Measurements from ENCODE around the gene FBXL22. TPM values are rescaled to one million over a fixed set of nuclear protein-coding genes. Genes with fewer than 3 reads are reported as not detected.
A peak's percentile ranks its signal among the peaks of the same experiment; 100 is the strongest.
"Not testable (repeated sequence)": the region's sequence is repeated elsewhere in the genome, so short reads cannot be mapped to it uniquely, and the experiment has no call there.

FBXL22 gene
- total and polyA plus RNA-seq, 4 experiments from 2014 or later: 0.50 to 2.2 (median 1.9) TPM

- DNase-seq: no peak
- H3K4me3 ChIP-seq (ENCODE audit: low read length in 2 of 2): no peak overlapping the region
- no peaks in the 10 kb centered on the region for H3K9me3 ChIP-seq (ENCODE audit: control insufficient read depth in 1 of 2, low read length in 2 of 2)
- H3K27ac Mint-ChIP-seq: peak overlapping the region in 3 of 7 donors; percentile 3 to 35 (median 19)
- POLR2A ChIA-PET (ENCODE audit: partially characterized antibody): interaction anchor here (0.7 to 1.2 kb wide), 2 partner anchors 145 to 150 kb away, joined by 3 read pairs; no protein-coding TSS in a partner anchor
- no peaks in the 10 kb centered on the region for H3K27me3 Mint-ChIP-seq
- CTCF ChIA-PET (ENCODE audit: partially characterized antibody): interaction anchor here (1.6 to 1.8 kb wide), 2 partner anchors 10 to 149 kb away, joined by 4 read pairs; no protein-coding TSS in a partner anchor
- H3K4me1 Mint-ChIP-seq: peaks cover 9 to 17% (median 11%) of the 10 kb centered on the region in 4 donors
- no peaks in the 10 kb centered on the region for H3K9me3 Mint-ChIP-seq
- intact Hi-C loops (cut with micrococcal nuclease): loop anchor here (10.0 kb wide), 1 partner anchor 89 kb away; no protein-coding TSS in a partner anchor
- no peaks in the 10 kb centered on the region for H3K27me3 ChIP-seq (ENCODE audit: insufficient read depth, low read length)
- H3K36me3 ChIP-seq (ENCODE audit: insufficient read depth, low read length): peaks cover 25% of the 10 kb centered on the region
- no peak overlapping the region for H3K4me3 Mint-ChIP-seq
- no peak overlapping the region for H3K27ac ChIP-seq (ENCODE audit: low read depth, low read length)
- H3K4me1 ChIP-seq (ENCODE audit: insufficient read depth, low read length): peaks cover 7% of the 10 kb centered on the region
- peaks cover 48 to 62% of the 10 kb centered on the region in 2 donors for H3K36me3 Mint-ChIP-seq
These were observed 18.7 kb downstream of the FBXL22 start for GRCh38 chr15:63615935-63616334.

GRCh38 chr15:63617147-63617546 is 20.0 kb downstream of the FBXL22 start:
- intact Hi-C loops (cut with micrococcal nuclease): loop anchor here (10.0 kb wide), 1 partner anchor 88 kb away; no protein-coding TSS in a partner anchor
- H3K4me3 ChIP-seq (ENCODE audit: low read length in 2 of 2); H3K9me3 ChIP-seq (ENCODE audit: control insufficient read depth in 1 of 2, low read length in 2 of 2); DNase-seq; POLR2A ChIA-PET (ENCODE audit: partially characterized antibody); H3K4me1 ChIP-seq (ENCODE audit: insufficient read depth, low read length); CTCF ChIA-PET (ENCODE audit: partially characterized antibody); H3K27me3 Mint-ChIP-seq; H3K27me3 ChIP-seq (ENCODE audit: insufficient read depth, low read length); H3K4me3 Mint-ChIP-seq; H3K9me3 Mint-ChIP-seq; H3K4me1 Mint-ChIP-seq; H3K27ac ChIP-seq (ENCODE audit: low read depth, low read length): not testable (repeated sequence)
- Mint-ChIP-seq H3K36me3 (peaks cover 46 to 58% of the 10 kb centered on the region in 2 donors), H3K27ac (peak overlapping the region in 1 of 7 donors; percentile 35)
- H3K36me3 ChIP-seq (ENCODE audit: insufficient read depth, low read length): peaks cover 23% of the 10 kb centered on the region

- H3K27ac ChIP-seq (ENCODE audit: low read depth, low read length); H3K9me3 Mint-ChIP-seq; H3K27me3 Mint-ChIP-seq; POLR2A ChIA-PET (ENCODE audit: partially characterized antibody); CTCF ChIA-PET (ENCODE audit: partially characterized antibody); H3K27me3 ChIP-seq (ENCODE audit: insufficient read depth, low read length); H3K4me3 Mint-ChIP-seq; H3K4me1 Mint-ChIP-seq; H3K9me3 ChIP-seq (ENCODE audit: control insufficient read depth in 1 of 2, low read length in 2 of 2); H3K4me1 ChIP-seq (ENCODE audit: insufficient read depth, low read length); DNase-seq; H3K4me3 ChIP-seq (ENCODE audit: low read length in 2 of 2): not testable (repeated sequence)
- Mint-ChIP-seq H3K36me3 (peaks cover 42 to 57% of the 10 kb centered on the region in 2 donors), H3K27ac (peak overlapping the region in 1 of 7 donors; percentile 42)
- intact Hi-C loops (cut with micrococcal nuclease): loop anchor here (10.0 kb wide), 1 partner anchor 87 kb away; no protein-coding TSS in a partner anchor
- peaks cover 21% of the 10 kb centered on the region for H3K36me3 ChIP-seq (ENCODE audit: insufficient read depth, low read length)
These were observed 20.4 kb downstream of the FBXL22 start for GRCh38 chr15:63617627-63618026.

- H3K4me3 Mint-ChIP-seq; H3K4me3 ChIP-seq (ENCODE audit: low read length in 2 of 2); H3K4me1 Mint-ChIP-seq; H3K27ac Mint-ChIP-seq; H3K27ac ChIP-seq (ENCODE audit: low read depth, low read length); CTCF ChIA-PET (ENCODE audit: partially characterized antibody); intact Hi-C loops (cut with micrococcal nuclease); POLR2A ChIA-PET (ENCODE audit: partially characterized antibody); H3K27me3 ChIP-seq (ENCODE audit: insufficient read depth, low read length); H3K9me3 Mint-ChIP-seq; H3K9me3 ChIP-seq (ENCODE audit: control insufficient read depth in 1 of 2, low read length in 2 of 2); H3K4me1 ChIP-seq (ENCODE audit: insufficient read depth, low read length); H3K27me3 Mint-ChIP-seq; DNase-seq: not testable (repeated sequence)
- peaks cover 50 to 58% of the 10 kb centered on the region in 2 donors for H3K36me3 Mint-ChIP-seq
- peaks cover 34% of the 10 kb centered on the region for H3K36me3 ChIP-seq (ENCODE audit: insufficient read depth, low read length)
These were observed 23.6 kb downstream of the FBXL22 start for GRCh38 chr15:63620760-63621159.

- H3K36me3 ChIP-seq (ENCODE audit: insufficient read depth, low read length): peaks cover 46% of the 10 kb centered on the region
- no peak overlapping the region for H3K27ac ChIP-seq (ENCODE audit: low read depth, low read length)
- Mint-ChIP-seq H3K27ac (peak overlapping the region in 5 of 7 donors; percentile 9 to 35 (median 18)), H3K9me3 (no peaks in the 10 kb centered on the region), H3K27me3 (no peaks in the 10 kb centered on the region), H3K4me3 (no peak overlapping the region), H3K4me1 (no peaks in the 10 kb centered on the region), H3K36me3 (peaks cover 56 to 62% of the 10 kb centered on the region in 2 donors)
- CTCF ChIA-PET (ENCODE audit: partially characterized antibody): interaction anchor here (1.2 kb wide), 1 partner anchor 156 kb away, joined by 3 read pairs; no protein-coding TSS in a partner anchor
- no peaks in the 10 kb centered on the region for H3K27me3 ChIP-seq (ENCODE audit: insufficient read depth, low read length)
- intact Hi-C loops (cut with micrococcal nuclease): no loop called here
- no peak overlapping the region for H3K4me3 ChIP-seq (ENCODE audit: low read length in 2 of 2)
- no peak for DNase-seq
- POLR2A ChIA-PET (ENCODE audit: partially characterized antibody): interaction anchor here (0.7 to 1.5 kb wide), 2 partner anchors 21 to 79 kb away, joined by 3 read pairs; no protein-coding TSS in a partner anchor
- H3K9me3 ChIP-seq (ENCODE audit: control insufficient read depth in 1 of 2, low read length in 2 of 2): no peaks in the 10 kb centered on the region
- no peaks in the 10 kb centered on the region for H3K4me1 ChIP-seq (ENCODE audit: insufficient read depth, low read length)
These were observed 26.2 kb downstream of the FBXL22 start for GRCh38 chr15:63623232-63623969.

- ChIA-PET CTCF (ENCODE audit: partially characterized antibody) (no interaction called here), POLR2A (ENCODE audit: partially characterized antibody) (interaction anchor here (0.7 to 1.3 kb wide), 2 partner anchors 13 to 123 kb away, joined by 3 read pairs; partner anchors contain the start of gene USP3)
- intact Hi-C loops (cut with micrococcal nuclease): no loop called here
- DNase-seq: no peak
- peak overlapping the region in 1 of 7 donors; percentile 2 for H3K27ac Mint-ChIP-seq
- H3K36me3 ChIP-seq (ENCODE audit: insufficient read depth, low read length): peaks cover 69% of the 10 kb centered on the region
- peaks cover 71 to 80% of the 10 kb centered on the region in 2 donors for H3K36me3 Mint-ChIP-seq
- no peaks in the 10 kb centered on the region for H3K27me3 Mint-ChIP-seq
- H3K9me3 ChIP-seq (ENCODE audit: control insufficient read depth in 1 of 2, low read length in 2 of 2): no peaks in the 10 kb centered on the region
- peaks cover 0 to 1% (median 0%) of the 10 kb centered on the region in 8 donors for H3K9me3 Mint-ChIP-seq
- H3K27me3 ChIP-seq (ENCODE audit: insufficient read depth, low read length): no peaks in the 10 kb centered on the region
- no peak overlapping the region for H3K27ac ChIP-seq (ENCODE audit: low read depth, low read length)
- H3K4me3 Mint-ChIP-seq: no peak overlapping the region
- H3K4me1 ChIP-seq (ENCODE audit: insufficient read depth, low read length): no peaks in the 10 kb centered on the region
- H3K4me3 ChIP-seq (ENCODE audit: low read length in 2 of 2): no peak overlapping the region
- H3K4me1 Mint-ChIP-seq: no peaks in the 10 kb centered on the region
These were observed 29.8 kb downstream of the FBXL22 start for GRCh38 chr15:63626955-63627354.

DNA sequence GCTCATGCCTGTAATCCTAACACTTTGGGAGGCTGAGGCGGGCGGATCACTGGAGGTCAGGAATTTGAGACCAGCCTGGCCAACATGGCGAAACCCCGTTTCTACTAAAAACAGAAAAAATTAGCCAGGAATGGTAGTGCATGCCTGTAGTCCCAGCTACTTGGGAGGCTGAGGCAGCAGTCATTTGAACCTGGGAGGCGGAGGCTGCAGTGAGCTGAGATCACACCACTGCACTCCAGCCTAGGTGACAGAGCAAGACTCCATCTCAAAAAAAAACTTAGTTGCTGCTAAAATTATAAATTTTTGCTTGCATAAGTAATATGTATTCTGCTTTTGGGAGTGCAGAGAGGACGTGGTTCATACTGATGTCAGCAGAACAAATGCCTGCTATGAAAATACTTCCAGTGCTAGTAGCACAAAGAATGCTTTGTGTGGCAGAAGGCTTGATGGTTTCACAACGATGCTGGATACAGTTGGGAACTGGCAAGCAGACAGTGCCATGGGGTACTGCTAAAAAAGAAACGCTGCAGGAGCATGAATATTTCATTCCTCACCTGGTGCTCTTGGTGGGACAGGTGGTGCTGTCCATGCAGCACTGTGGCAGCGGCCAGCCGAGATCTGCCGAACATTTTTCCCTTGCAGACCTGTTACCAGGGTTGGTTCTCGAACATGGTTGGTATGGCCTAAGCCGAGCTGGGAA is 31.1 kb downstream of the FBXL22 start:
- Mint-ChIP-seq H3K9me3 (peaks cover 0 to 1% (median 0%) of the 10 kb centered on the region in 8 donors), H3K27me3 (no peaks in the 10 kb centered on the region), H3K4me3 (no peak overlapping the region), H3K27ac (peak overlapping the region in 1 of 7 donors; percentile 41), H3K36me3 (peaks cover 75 to 83% of the 10 kb centered on the region in 2 donors), H3K4me1 (no peaks in the 10 kb centered on the region)
- H3K27me3 ChIP-seq (ENCODE audit: insufficient read depth, low read length): no peaks in the 10 kb centered on the region
- intact Hi-C loops (cut with micrococcal nuclease): no loop called here
- H3K9me3 ChIP-seq (ENCODE audit: control insufficient read depth in 1 of 2, low read length in 2 of 2): no peaks in the 10 kb centered on the region
- DNase-seq: no peak
- ChIA-PET CTCF (ENCODE audit: partially characterized antibody) (interaction anchor here (1.3 kb wide), 1 partner anchor 266 kb away, joined by 3 read pairs; no protein-coding TSS in a partner anchor), POLR2A (ENCODE audit: partially characterized antibody) (no interaction called here)
- peaks cover 73% of the 10 kb centered on the region for H3K36me3 ChIP-seq (ENCODE audit: insufficient read depth, low read length)
- H3K4me3 ChIP-seq (ENCODE audit: low read length in 2 of 2): no peak overlapping the region
- H3K4me1 ChIP-seq (ENCODE audit: insufficient read depth, low read length): no peaks in the 10 kb centered on the region
- no peak overlapping the region for H3K27ac ChIP-seq (ENCODE audit: low read depth, low read length)

All from CD4-positive, alpha-beta memory T cell (primary cell).